ENCODE data around the gene LIN7B.

DNA sequence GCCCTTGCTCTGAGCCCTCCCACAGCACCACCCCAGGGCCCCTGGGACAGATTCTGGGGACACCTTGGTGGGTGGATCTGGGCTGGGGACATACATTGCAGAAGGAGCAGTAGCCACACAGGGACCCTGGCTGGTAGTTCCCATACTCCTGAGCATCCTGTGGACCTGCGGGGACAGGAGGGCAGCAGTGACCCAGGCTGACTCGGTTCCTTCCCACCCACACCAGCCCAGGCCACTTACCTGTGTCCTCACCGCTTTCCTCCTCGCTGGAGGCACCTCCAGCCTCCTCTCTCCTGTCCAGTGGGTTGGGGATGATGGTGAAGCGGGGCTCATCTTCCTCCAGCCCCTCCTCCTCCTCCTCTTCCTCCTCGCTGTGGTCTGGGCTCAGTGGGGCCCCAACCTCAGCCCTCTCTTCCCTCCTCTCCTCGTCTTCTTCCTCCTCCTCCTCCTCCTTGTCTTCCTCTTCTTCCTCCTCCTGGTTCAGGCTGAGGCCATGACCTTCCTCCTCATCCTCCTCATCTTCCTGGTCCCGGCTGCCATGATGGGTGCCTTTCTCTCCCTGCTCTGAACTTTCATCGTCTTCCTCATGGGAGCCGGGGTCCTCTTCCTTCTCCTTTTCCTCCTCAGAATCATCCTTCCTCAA lies 39.1 kb downstream of the LIN7B start:
- TF ChIP-seq, protein P1, sequence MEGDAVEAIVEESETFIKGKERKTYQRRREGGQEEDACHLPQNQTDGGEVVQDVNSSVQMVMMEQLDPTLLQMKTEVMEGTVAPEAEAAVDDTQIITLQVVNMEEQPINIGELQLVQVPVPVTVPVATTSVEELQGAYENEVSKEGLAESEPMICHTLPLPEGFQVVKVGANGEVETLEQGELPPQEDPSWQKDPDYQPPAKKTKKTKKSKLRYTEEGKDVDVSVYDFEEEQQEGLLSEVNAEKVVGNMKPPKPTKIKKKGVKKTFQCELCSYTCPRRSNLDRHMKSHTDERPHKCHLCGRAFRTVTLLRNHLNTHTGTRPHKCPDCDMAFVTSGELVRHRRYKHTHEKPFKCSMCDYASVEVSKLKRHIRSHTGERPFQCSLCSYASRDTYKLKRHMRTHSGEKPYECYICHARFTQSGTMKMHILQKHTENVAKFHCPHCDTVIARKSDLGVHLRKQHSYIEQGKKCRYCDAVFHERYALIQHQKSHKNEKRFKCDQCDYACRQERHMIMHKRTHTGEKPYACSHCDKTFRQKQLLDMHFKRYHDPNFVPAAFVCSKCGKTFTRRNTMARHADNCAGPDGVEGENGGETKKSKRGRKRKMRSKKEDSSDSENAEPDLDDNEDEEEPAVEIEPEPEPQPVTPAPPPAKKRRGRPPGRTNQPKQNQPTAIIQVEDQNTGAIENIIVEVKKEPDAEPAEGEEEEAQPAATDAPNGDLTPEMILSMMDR (IDR thresholded peaks at IDR 0.05): no peak
- no peak for TF ChIP-seq POLR2A (IDR thresholded peaks at IDR 0.05)
- TF ChIP-seq POLR2AphosphoS5 (IDR thresholded peaks at IDR 0.05): no peak

Data from breast epithelium (tissue), 3 donors.